Measurements from ENCODE around the gene NKX6-2.

DNA sequence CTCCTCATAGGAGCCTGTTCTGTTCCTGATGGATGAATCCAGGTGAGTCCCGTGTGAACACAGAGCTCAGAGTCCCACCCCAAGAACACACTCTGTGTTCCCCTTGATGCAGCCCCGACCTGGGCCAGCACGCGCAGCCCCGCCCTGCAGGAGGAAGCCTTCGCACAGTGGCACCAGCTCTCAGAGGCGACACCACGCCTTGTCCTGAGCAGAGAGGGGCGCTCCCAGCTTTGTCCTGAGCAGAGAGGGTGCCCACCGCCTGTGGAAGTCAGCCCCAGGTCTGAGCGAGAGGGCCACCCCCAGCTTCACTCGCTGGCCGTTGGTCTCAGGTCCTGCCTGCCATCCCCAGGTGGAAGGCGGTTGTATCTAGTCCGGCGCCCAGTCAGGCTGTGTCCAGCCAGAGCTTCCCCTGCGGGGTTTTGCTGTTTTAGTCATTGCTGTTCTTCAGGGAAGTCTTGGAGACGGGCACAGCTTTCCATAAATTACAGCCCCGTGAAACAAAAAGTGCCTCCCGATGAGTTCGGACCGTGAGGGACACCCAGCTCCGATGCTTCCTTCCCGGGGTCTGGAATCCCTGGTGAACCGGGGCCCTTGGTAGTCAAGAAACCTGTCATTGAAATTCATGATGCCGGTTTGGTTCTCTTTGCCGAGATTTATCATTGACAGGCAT is 43.6 kb downstream of the NKX6-2 start:
- no peak for TF ChIP-seq EZH2 (IDR thresholded peaks at IDR 0.05; ENCODE audit: low read depth, low read length, severe bottlenecking)
- TF ChIP-seq POLR2A (IDR thresholded peaks at IDR 0.05; ENCODE audit: control extremely low read depth in 1 of 2, low read depth in 2 of 2, low read length in 2 of 2) = no peak
- TF ChIP-seq CTCF (IDR thresholded peaks at IDR 0.05; ENCODE audit: control extremely low read depth in 1 of 3, insufficient read depth in 1 of 3, low read depth in 1 of 3, low read length in 3 of 3) = no peak; a peak in 1 of 4 replicates
- TF ChIP-seq RFX5 (IDR thresholded peaks at IDR 0.05; ENCODE audit: borderline replicate concordance, low read depth, low read length) = no peak
- no peak for TF ChIP-seq CHD2 (IDR thresholded peaks at IDR 0.05; ENCODE audit: low read length)
- TF ChIP-seq TBP (IDR thresholded peaks at IDR 0.05; ENCODE audit: low read depth, low read length) = no peak
- TF ChIP-seq, protein P1, sequence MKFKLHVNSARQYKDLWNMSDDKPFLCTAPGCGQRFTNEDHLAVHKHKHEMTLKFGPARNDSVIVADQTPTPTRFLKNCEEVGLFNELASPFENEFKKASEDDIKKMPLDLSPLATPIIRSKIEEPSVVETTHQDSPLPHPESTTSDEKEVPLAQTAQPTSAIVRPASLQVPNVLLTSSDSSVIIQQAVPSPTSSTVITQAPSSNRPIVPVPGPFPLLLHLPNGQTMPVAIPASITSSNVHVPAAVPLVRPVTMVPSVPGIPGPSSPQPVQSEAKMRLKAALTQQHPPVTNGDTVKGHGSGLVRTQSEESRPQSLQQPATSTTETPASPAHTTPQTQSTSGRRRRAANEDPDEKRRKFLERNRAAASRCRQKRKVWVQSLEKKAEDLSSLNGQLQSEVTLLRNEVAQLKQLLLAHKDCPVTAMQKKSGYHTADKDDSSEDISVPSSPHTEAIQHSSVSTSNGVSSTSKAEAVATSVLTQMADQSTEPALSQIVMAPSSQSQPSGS (IDR thresholded peaks at IDR 0.05; ENCODE audit: low read length) = no peak
- no peak for TF ChIP-seq CREB1 (IDR thresholded peaks at IDR 0.05)
- TF ChIP-seq, protein P2, sequence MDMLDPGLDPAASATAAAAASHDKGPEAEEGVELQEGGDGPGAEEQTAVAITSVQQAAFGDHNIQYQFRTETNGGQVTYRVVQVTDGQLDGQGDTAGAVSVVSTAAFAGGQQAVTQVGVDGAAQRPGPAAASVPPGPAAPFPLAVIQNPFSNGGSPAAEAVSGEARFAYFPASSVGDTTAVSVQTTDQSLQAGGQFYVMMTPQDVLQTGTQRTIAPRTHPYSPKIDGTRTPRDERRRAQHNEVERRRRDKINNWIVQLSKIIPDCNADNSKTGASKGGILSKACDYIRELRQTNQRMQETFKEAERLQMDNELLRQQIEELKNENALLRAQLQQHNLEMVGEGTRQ (IDR thresholded peaks at IDR 0.05; ENCODE audit: low read length) = no peak
- no peak for TF ChIP-seq JUN (IDR thresholded peaks at IDR 0.05; ENCODE audit: low read depth, low read length)
- no peak for TF ChIP-seq PHF8 (conservative IDR thresholded peaks at IDR 0.05; ENCODE audit: low read depth, low read length)
- TF ChIP-seq CBX5 (IDR thresholded peaks at IDR 0.05; ENCODE audit: low read depth, low read length) = no peak

Data from H1 (cell line).